ENCODE measurements around the gene HELB. TPM values are rescaled to one million over a fixed set of nuclear protein-coding genes. Genes with fewer than 3 reads are reported as not detected.
A peak's percentile ranks its signal among the peaks of the same experiment; 100 is the strongest.

The HELB gene
- 1.8 TPM for polyA plus RNA-seq (2013, experiment 1 of 2)
- 1.8 TPM for polyA plus RNA-seq (2013, experiment 2 of 2)

GRCh38 chr12:66301944-66302826, at the start of gene HELB:
Gene HELB, plus strand, starts transcription at chr12:66302493. Its CDS starts 111 bp downstream, at chr12:66302604.
- H2BK15ac ChIP-seq (replicated peaks; ENCODE audit: low read depth) = no peak within 1 kb of the TSS
- no peaks in the 10 kb centered on the region for H3K27me3 ChIP-seq (ENCODE audit: insufficient read depth, low read length, poor library complexity)
- no peaks in the 10 kb centered on the region for H3K4me1 ChIP-seq (ENCODE audit: control insufficient read depth, low read depth, low read length)
- H3K27ac ChIP-seq (ENCODE audit: low read depth, low read length) = peak within 1 kb of the TSS; percentile 9
- no peak within 1 kb of the TSS for H2BK120ac ChIP-seq (ENCODE audit: low read depth, low read length)
- H2AK5ac ChIP-seq (ENCODE audit: low read length) = no peak within 1 kb of the TSS
- no peak within 1 kb of the TSS for H3K4ac ChIP-seq (ENCODE audit: low read depth, low read length)
- H3K56ac ChIP-seq (ENCODE audit: low read length) = peak within 1 kb of the TSS; percentile 98
- peak within 1 kb of the TSS; percentile 91 for H3K23ac ChIP-seq (ENCODE audit: low read length)
- no peak within 1 kb of the TSS for H4K5ac ChIP-seq (ENCODE audit: low read length)
- no peaks in the 10 kb centered on the region for H3K79me2 ChIP-seq (ENCODE audit: control insufficient read depth, insufficient read depth, low read length)
- peak; percentile 99 for DNase-seq
- H4K8ac ChIP-seq (ENCODE audit: low read depth, low read length) = no peak within 1 kb of the TSS
- H3K9ac ChIP-seq (ENCODE audit: low read length) = peak within 1 kb of the TSS; percentile 94
- peaks cover 2% of the 10 kb centered on the region for H3K79me1 ChIP-seq (ENCODE audit: low read length)
- H3K4me3 ChIP-seq (ENCODE audit: low read length) = peak within 1 kb of the TSS; percentile 97
- no peak within 1 kb of the TSS for H3K18ac ChIP-seq (ENCODE audit: low read length)
- peak within 1 kb of the TSS; percentile 88 for H3K4me2 ChIP-seq (ENCODE audit: low read length)
- H2BK5ac ChIP-seq (ENCODE audit: low read length) = peak within 1 kb of the TSS; percentile 84
- no CpG with 5 or more reads among the region's 45 CpGs for WGBS (ENCODE audit: extremely low coverage, insufficient coverage, low lambda C conversion rate)
- no peaks in the 10 kb centered on the region for H3K36me3 ChIP-seq (ENCODE audit: control insufficient read depth, insufficient read depth, low read length)

- Histone ChIP-seq H3K56ac (ENCODE audit: low read length) (no peak overlapping the region), H3K79me1 (ENCODE audit: low read length) (no peaks in the 10 kb centered on the region), H3K27me3 (ENCODE audit: insufficient read depth, low read length, poor library complexity) (no peaks in the 10 kb centered on the region), H3K36me3 (ENCODE audit: control insufficient read depth, insufficient read depth, low read length) (no peaks in the 10 kb centered on the region), H2BK120ac (ENCODE audit: low read depth, low read length) (no peak overlapping the region), H3K4me1 (ENCODE audit: control insufficient read depth, low read depth, low read length) (no peaks in the 10 kb centered on the region), H3K9ac (ENCODE audit: low read length) (no peak overlapping the region), H4K8ac (ENCODE audit: low read depth, low read length) (no peak overlapping the region), H2BK5ac (ENCODE audit: low read length) (no peak overlapping the region), H3K27ac (ENCODE audit: low read depth, low read length) (no peak overlapping the region), H3K23ac (ENCODE audit: low read length) (no peak overlapping the region), H3K4me2 (ENCODE audit: low read length) (no peak overlapping the region), H2AK5ac (ENCODE audit: low read length) (no peak overlapping the region), H3K4ac (ENCODE audit: low read depth, low read length) (no peak overlapping the region), H4K5ac (ENCODE audit: low read length) (no peak overlapping the region), H3K18ac (ENCODE audit: low read length) (no peak overlapping the region), H3K79me2 (ENCODE audit: control insufficient read depth, insufficient read depth, low read length) (no peaks in the 10 kb centered on the region), H3K4me3 (ENCODE audit: low read length) (no peak overlapping the region), H2BK15ac (replicated peaks; ENCODE audit: low read depth) (no peak overlapping the region)
- DNase-seq = no peak
- no CpG with 5 or more reads among the region's 2 CpGs for WGBS (ENCODE audit: extremely low coverage, insufficient coverage, low lambda C conversion rate)
Measured at GRCh38 chr12:66252771-66253170, 49.5 kb upstream of the HELB start.

GRCh38 chr12:66255737-66256136, 46.6 kb upstream of the HELB start:
- H3K23ac ChIP-seq (ENCODE audit: low read length) = no peak overlapping the region
- no peak overlapping the region for H4K8ac ChIP-seq (ENCODE audit: low read depth, low read length)
- no peak overlapping the region for H3K27ac ChIP-seq (ENCODE audit: low read depth, low read length)
- H3K79me2 ChIP-seq (ENCODE audit: control insufficient read depth, insufficient read depth, low read length) = no peaks in the 10 kb centered on the region
- no peak overlapping the region for H3K4me3 ChIP-seq (ENCODE audit: low read length)
- no peaks in the 10 kb centered on the region for H3K4me1 ChIP-seq (ENCODE audit: control insufficient read depth, low read depth, low read length)
- no peak overlapping the region for H3K56ac ChIP-seq (ENCODE audit: low read length)
- H3K79me1 ChIP-seq (ENCODE audit: low read length) = no peaks in the 10 kb centered on the region
- no peak overlapping the region for H2BK120ac ChIP-seq (ENCODE audit: low read depth, low read length)
- no peaks in the 10 kb centered on the region for H3K27me3 ChIP-seq (ENCODE audit: insufficient read depth, low read length, poor library complexity)
- H2BK5ac ChIP-seq (ENCODE audit: low read length) = no peak overlapping the region
- no peak overlapping the region for H2BK15ac ChIP-seq (replicated peaks; ENCODE audit: low read depth)
- no peak overlapping the region for H2AK5ac ChIP-seq (ENCODE audit: low read length)
- DNase-seq = no peak
- H3K9ac ChIP-seq (ENCODE audit: low read length) = no peak overlapping the region
- H3K36me3 ChIP-seq (ENCODE audit: control insufficient read depth, insufficient read depth, low read length) = no peaks in the 10 kb centered on the region
- no peak overlapping the region for H3K4ac ChIP-seq (ENCODE audit: low read depth, low read length)
- H4K5ac ChIP-seq (ENCODE audit: low read length) = no peak overlapping the region
- no peak overlapping the region for H3K4me2 ChIP-seq (ENCODE audit: low read length)
- no peak overlapping the region for H3K18ac ChIP-seq (ENCODE audit: low read length)

GRCh38 chr12:66258011-66258410, 44.3 kb upstream of the HELB start:
- Histone ChIP-seq H3K27ac (ENCODE audit: low read depth, low read length) (no peak overlapping the region), H2BK5ac (ENCODE audit: low read length) (no peak overlapping the region), H4K5ac (ENCODE audit: low read length) (no peak overlapping the region), H3K36me3 (ENCODE audit: control insufficient read depth, insufficient read depth, low read length) (no peaks in the 10 kb centered on the region), H2BK120ac (ENCODE audit: low read depth, low read length) (no peak overlapping the region), H3K27me3 (ENCODE audit: insufficient read depth, low read length, poor library complexity) (no peaks in the 10 kb centered on the region), H3K4me2 (ENCODE audit: low read length) (no peak overlapping the region), H2BK15ac (replicated peaks; ENCODE audit: low read depth) (no peak overlapping the region), H3K18ac (ENCODE audit: low read length) (no peak overlapping the region), H3K56ac (ENCODE audit: low read length) (no peak overlapping the region), H3K4ac (ENCODE audit: low read depth, low read length) (no peak overlapping the region), H3K79me1 (ENCODE audit: low read length) (no peaks in the 10 kb centered on the region), H4K8ac (ENCODE audit: low read depth, low read length) (no peak overlapping the region), H3K23ac (ENCODE audit: low read length) (no peak overlapping the region), H3K9ac (ENCODE audit: low read length) (no peak overlapping the region), H2AK5ac (ENCODE audit: low read length) (no peak overlapping the region), H3K4me1 (ENCODE audit: control insufficient read depth, low read depth, low read length) (no peaks in the 10 kb centered on the region), H3K79me2 (ENCODE audit: control insufficient read depth, insufficient read depth, low read length) (no peaks in the 10 kb centered on the region), H3K4me3 (ENCODE audit: low read length) (no peak overlapping the region)
- no CpG with 5 or more reads among the region's 3 CpGs for WGBS (ENCODE audit: extremely low coverage, insufficient coverage, low lambda C conversion rate)
- DNase-seq = no peak

GRCh38 chr12:66262737-66263136, 39.6 kb upstream of the HELB start:
- Histone ChIP-seq H3K18ac (ENCODE audit: low read length) (no peak overlapping the region), H3K79me1 (ENCODE audit: low read length) (no peaks in the 10 kb centered on the region), H3K4me2 (ENCODE audit: low read length) (no peak overlapping the region), H3K4me3 (ENCODE audit: low read length) (no peak overlapping the region), H4K8ac (ENCODE audit: low read depth, low read length) (no peak overlapping the region), H3K79me2 (ENCODE audit: control insufficient read depth, insufficient read depth, low read length) (no peaks in the 10 kb centered on the region), H3K9ac (ENCODE audit: low read length) (no peak overlapping the region), H4K5ac (ENCODE audit: low read length) (no peak overlapping the region), H3K36me3 (ENCODE audit: control insufficient read depth, insufficient read depth, low read length) (no peaks in the 10 kb centered on the region), H3K56ac (ENCODE audit: low read length) (no peak overlapping the region), H2AK5ac (ENCODE audit: low read length) (no peak overlapping the region), H2BK15ac (replicated peaks; ENCODE audit: low read depth) (no peak overlapping the region), H2BK5ac (ENCODE audit: low read length) (no peak overlapping the region), H3K4ac (ENCODE audit: low read depth, low read length) (no peak overlapping the region), H3K4me1 (ENCODE audit: control insufficient read depth, low read depth, low read length) (peaks cover 2% of the 10 kb centered on the region), H2BK120ac (ENCODE audit: low read depth, low read length) (no peak overlapping the region), H3K23ac (ENCODE audit: low read length) (no peak overlapping the region), H3K27me3 (ENCODE audit: insufficient read depth, low read length, poor library complexity) (no peaks in the 10 kb centered on the region), H3K27ac (ENCODE audit: low read depth, low read length) (no peak overlapping the region)
- DNase-seq = no peak

GRCh38 chr12:66268562-66268961, 33.7 kb upstream of the HELB start:
- Histone ChIP-seq H3K23ac (ENCODE audit: low read length) (no peak overlapping the region), H4K5ac (ENCODE audit: low read length) (no peak overlapping the region), H3K9ac (ENCODE audit: low read length) (no peak overlapping the region)

More at GRCh38 chr12:66268562-66268961, 33.7 kb upstream of the HELB start:
- Histone ChIP-seq H2BK5ac (ENCODE audit: low read length) (no peak overlapping the region), H3K4me1 (ENCODE audit: control insufficient read depth, low read depth, low read length) (peaks cover 2% of the 10 kb centered on the region), H2AK5ac (ENCODE audit: low read length) (no peak overlapping the region), H3K79me2 (ENCODE audit: control insufficient read depth, insufficient read depth, low read length) (no peaks in the 10 kb centered on the region), H3K4me3 (ENCODE audit: low read length) (no peak overlapping the region), H3K4me2 (ENCODE audit: low read length) (no peak overlapping the region), H3K18ac (ENCODE audit: low read length) (no peak overlapping the region), H3K36me3 (ENCODE audit: control insufficient read depth, insufficient read depth, low read length) (no peaks in the 10 kb centered on the region), H3K4ac (ENCODE audit: low read depth, low read length) (no peak overlapping the region), H2BK120ac (ENCODE audit: low read depth, low read length) (no peak overlapping the region), H3K79me1 (ENCODE audit: low read length) (no peaks in the 10 kb centered on the region), H3K27me3 (ENCODE audit: insufficient read depth, low read length, poor library complexity) (no peaks in the 10 kb centered on the region), H4K8ac (ENCODE audit: low read depth, low read length) (no peak overlapping the region), H2BK15ac (replicated peaks; ENCODE audit: low read depth) (no peak overlapping the region), H3K56ac (ENCODE audit: low read length) (no peak overlapping the region), H3K27ac (ENCODE audit: low read depth, low read length) (no peak overlapping the region)
- no peak for DNase-seq
- WGBS (ENCODE audit: extremely low coverage, insufficient coverage, low lambda C conversion rate) = no CpG with 5 or more reads among the region's 3 CpGs
